COLO829 (cell line): ENCODE results near the gene RAMP2.
"Not testable (repeated sequence)": the region's sequence is repeated elsewhere in the genome, so short reads cannot be mapped to it uniquely, and the experiment has no call there.

Source experiments
- DNase-seq: peaks from one replicate; pipeline ENCODE4 v3.0.0; 2012; ENCODE audit warnings: low spot score

RAMP2 gene

GRCh38 chr17:42760652-42761581 lies at the start of gene RAMP2:
Gene RAMP2 (plus strand): TSS chr17:42761227. CDS start chr17:42761262, 35 bp downstream.
- DNase-seq: no peak

- peak; percentile 68 for DNase-seq
Observed at GRCh38 chr17:42720996-42721583, 39.9 kb upstream of the RAMP2 start.

- no peak for DNase-seq
Observed at GRCh38 chr17:42723636-42724035, 37.4 kb upstream of the RAMP2 start.

GRCh38 chr17:42725143-42725542 lies 35.9 kb upstream of the RAMP2 start:
- no peak for DNase-seq

GRCh38 chr17:42740699-42741098 lies 20.3 kb upstream of the RAMP2 start:
- no peak for DNase-seq

GRCh38 chr17:42742916-42743315 lies 18.1 kb upstream of the RAMP2 start:
- not testable (repeated sequence) for DNase-seq

- DNase-seq: peak; percentile 26
Observed at GRCh38 chr17:42743595-42744282, 17.3 kb upstream of the RAMP2 start.

- DNase-seq: peak; percentile 33
Observed at GRCh38 chr17:42744283-42744805, 16.7 kb upstream of the RAMP2 start.

GRCh38 chr17:42744806-42745617 lies 16.0 kb upstream of the RAMP2 start, which contains the start of gene EZH1:
Gene EZH1 (minus strand): TSS chr17:42745040. CDS start chr17:42728941, 16,099 bp downstream.
- peak; percentile 99 for DNase-seq

- no peak for DNase-seq
Observed at GRCh38 chr17:42748202-42748907, 12.7 kb upstream of the RAMP2 start.

- no peak for DNase-seq
Observed at GRCh38 chr17:42748908-42749798, 11.9 kb upstream of the RAMP2 start.

- no peak for DNase-seq
Observed at GRCh38 chr17:42750739-42751344, 10.2 kb upstream of the RAMP2 start.

GRCh38 chr17:42751628-42752027 lies 9.4 kb upstream of the RAMP2 start:
- no peak for DNase-seq

- DNase-seq: no peak
Observed at GRCh38 chr17:42754782-42755181, 6.2 kb upstream of the RAMP2 start.

GRCh38 chr17:42759982-42760651 lies 910 bp upstream of the RAMP2 start:
- no peak for DNase-seq

GRCh38 chr17:42761638-42762037 lies 611 bp downstream of the RAMP2 start:
- DNase-seq: no peak

GRCh38 chr17:42766124-42766523 lies 5.1 kb downstream of the RAMP2 start:
- no peak for DNase-seq

GRCh38 chr17:42767512-42767911 lies 6.5 kb downstream of the RAMP2 start:
- DNase-seq: no peak

GRCh38 chr17:42768006-42768405 lies 7.0 kb downstream of the RAMP2 start:
- DNase-seq: not testable (repeated sequence)
